CD14-positive monocyte (primary cell): Measurements from ENCODE around the gene ARL13A. TPM values are rescaled to one million over a fixed set of nuclear protein-coding genes. Genes with fewer than 3 reads are reported as not detected.

Experiments
- DNase-seq, 3 donors: peaks; one replicate each; pipeline ENCODE4 v3.0.0-alpha.2; 2011 to 2022
- H2AFZ ChIP-seq: 2 replicates; pipeline ENCODE4 v1.6.0; 2012; ENCODE audit warnings: mild to moderate bottlenecking, low read depth, low read length, inconsistent platforms; ENCODE audit not compliant: insufficient read depth, poor library complexity, severe bottlenecking
- H3K27ac ChIP-seq, 2 donors: 1 replicate in 1 of 2; 2 replicates in 1 of 2; pipeline ENCODE4 v1.5.1; 2012 to 2013; ENCODE audit warnings: low read length in 2 of 2, control low read depth in 1 of 2, inconsistent platforms in 1 of 2, low read depth in 1 of 2, mild to moderate bottlenecking in 1 of 2
- H3K27me3 ChIP-seq, 2 donors: one replicate each; pipeline versions ENCODE4 v1.6.0 to v1.6.1; 2011 to 2013; ENCODE audit warnings: low read length in 2 of 2; ENCODE audit not compliant: control insufficient read depth in 2 of 2, insufficient read depth in 2 of 2
- H3K36me3 ChIP-seq, 2 donors: replicated peaks in 1 of 2; 1 replicate in 1 of 2; 2 replicates in 1 of 2; pipeline versions ENCODE4 v1.5.1 to v1.6.1; 2012 to 2013; ENCODE audit warnings: low read length in 2 of 2, control low read depth in 1 of 2, inconsistent platforms in 1 of 2, mild to moderate bottlenecking in 1 of 2; ENCODE audit not compliant: insufficient read depth in 2 of 2, control insufficient read depth in 1 of 2
- H3K4me1 ChIP-seq, 2 donors: 1 replicate in 1 of 2; 2 replicates in 1 of 2; pipeline versions ENCODE4 v1.5.1 to v1.6.1; 2012 to 2013; ENCODE audit warnings: low read length in 2 of 2, control low read depth in 1 of 2, inconsistent platforms in 1 of 2, mild to moderate bottlenecking in 1 of 2, moderate library complexity in 1 of 2; ENCODE audit not compliant: insufficient read depth in 2 of 2, control insufficient read depth in 1 of 2
- H3K4me2 ChIP-seq: replicated peaks from 2 replicates; pipeline ENCODE3; 2012; ENCODE audit warnings: low read length, moderate library complexity, mild to moderate bottlenecking; ENCODE audit not compliant: poor library complexity, severe bottlenecking; ENCODE audit errors: extremely low read depth
- H3K4me3 ChIP-seq, 3 experiments: fragments of 200-600 bp in 1 of 3; sonication (generic) in 1 of 3; replicated peaks in 1 of 3; 1 replicate in 2 of 3; 2 replicates in 1 of 3; pipeline ENCODE4 v1.5.1; 2011 to 2013; ENCODE audit warnings: low read length in 3 of 3, mild to moderate bottlenecking in 3 of 3, control low read depth in 2 of 3, low read depth in 2 of 3, inconsistent platforms in 1 of 3, moderate library complexity in 1 of 3
- H3K79me2 ChIP-seq: 2 replicates; pipeline ENCODE4 v1.6.0; 2012; ENCODE audit warnings: mild to moderate bottlenecking, control low read depth, inconsistent platforms, low read length, moderate library complexity; ENCODE audit not compliant: insufficient read depth
- H3K9ac ChIP-seq: 2 replicates; pipeline ENCODE4 v1.6.0; 2017; ENCODE audit warnings: low read length, mild to moderate bottlenecking; ENCODE audit not compliant: insufficient read depth, poor library complexity, severe bottlenecking
- H3K9me3 ChIP-seq, 2 donors: replicated peaks in 1 of 2; 1 replicate in 1 of 2; 2 replicates in 1 of 2; pipeline versions ENCODE4 v1.5.1 to v1.6.1; 2012 to 2013; ENCODE audit warnings: low read length in 2 of 2, control low read depth in 1 of 2; ENCODE audit not compliant: control insufficient read depth in 1 of 2, insufficient read depth in 1 of 2
- H4K20me1 ChIP-seq: 2 replicates; pipeline ENCODE4 v1.6.0; 2012; ENCODE audit warnings: mild to moderate bottlenecking, low read length, control low read depth, moderate library complexity; ENCODE audit not compliant: insufficient read depth
- H3K27ac Mint-ChIP-seq, 7 donors: one replicate each; pipeline ENCODE4 v1.8.0; 2020; ENCODE audit warnings: mild to moderate bottlenecking in 7 of 7, mixed read lengths in 7 of 7, moderate library complexity in 6 of 7, inconsistent platforms in 2 of 7
- H3K27me3 Mint-ChIP-seq, 3 donors: one replicate each; pipeline ENCODE4 v1.8.0; 2021 to 2022; ENCODE audit warnings: low read depth in 3 of 3, mild to moderate bottlenecking in 3 of 3, mixed read lengths in 3 of 3, moderate library complexity in 3 of 3, inconsistent platforms in 1 of 3
- H3K36me3 Mint-ChIP-seq, 2 donors: one replicate each; pipeline ENCODE4 v1.8.0; 2020; ENCODE audit warnings: mixed read lengths in 2 of 2, inconsistent platforms in 1 of 2, mild to moderate bottlenecking in 1 of 2
- H3K4me1 Mint-ChIP-seq: one replicate; pipeline ENCODE4 v1.8.0; 2020; ENCODE audit warnings: mild to moderate bottlenecking, mixed read lengths
- H3K4me3 Mint-ChIP-seq, 2 donors: one replicate each; pipeline ENCODE4 v1.8.0; 2020; ENCODE audit warnings: mild to moderate bottlenecking in 2 of 2, mixed read lengths in 2 of 2, moderate library complexity in 1 of 2
- H3K9me3 Mint-ChIP-seq, 7 donors: one replicate each; pipeline ENCODE4 v1.8.0; 2020 to 2022; ENCODE audit warnings: mixed read lengths in 7 of 7, mild to moderate bottlenecking in 6 of 7, moderate library complexity in 6 of 7, inconsistent platforms in 2 of 7
- WGBS: methylation state at CpG from one replicate; pipeline ENCODE4 v1.1.5; 2013; ENCODE audit warnings: missing lambda C conversion rate; ENCODE audit not compliant: insufficient coverage; 5-methylcytosine and 5-hydroxymethylcytosine counted together
- intact Hi-C, 2 donors: fragments of 100-400 bp; cut with micrococcal nuclease; formaldehyde crosslinking; loops; one replicate each; pipeline versions ENCODE4 v1.15.0 to v1.15.1; 2023
- polyA plus RNA-seq, 3 donors: library from polyadenylated mRNA; depleted of rRNA in 1 of 3; unstranded in 2 of 3; stranded (reverse) in 1 of 3; fragments of 300-500 nt in 2 of 3; fragments of >200 nt in 1 of 3; fragmentation: Illumina TruSeq in 2 of 3; gene quantifications; 1 replicate in 2 of 3; 2 replicates in 1 of 3; pipeline ENCODE4 v1.2.3, GENCODE V29; 2012 to 2021
- TF ChIP-seq, protein P1 (sequence below): fragments of 200-600 bp; IDR thresholded peaks from one replicate; pipeline ENCODE4 v1.8.0; 2022; ENCODE audit warnings: antibody characterized with exemption, mild to moderate bottlenecking

ARL13A gene
- polyA plus RNA-seq, 3 donors, result not detected

DNA sequence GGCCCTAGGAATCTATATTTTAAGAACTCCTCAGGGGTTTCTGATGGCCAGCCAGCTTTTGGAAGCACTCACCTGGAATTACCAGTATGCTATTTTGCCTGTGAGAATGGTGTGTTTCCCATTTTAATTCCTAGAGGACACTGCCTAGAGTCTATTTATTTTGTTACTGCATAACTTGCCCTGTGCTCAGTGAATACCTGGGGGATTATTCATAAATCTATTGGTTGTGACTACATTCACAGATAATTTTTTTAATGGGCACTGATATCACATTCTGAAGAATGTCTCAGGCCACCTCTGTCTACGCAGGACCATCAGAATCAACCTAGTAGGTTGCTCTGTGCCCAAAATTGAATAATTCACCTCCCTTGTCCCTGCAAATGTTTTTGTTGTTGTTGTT lies 6.7 kb downstream of the ARL13A start:
- Mint-ChIP-seq H3K4me1 (no peaks in the 10 kb centered on the region), H3K27ac (no peak overlapping the region), H3K36me3 (no peaks in the 10 kb centered on the region), H3K27me3 (no peaks in the 10 kb centered on the region), H3K9me3 (peaks cover 0 to 6% (median 2%) of the 10 kb centered on the region in 7 donors), H3K4me3 (no peak overlapping the region)
- no peaks in the 10 kb centered on the region for H3K4me1 ChIP-seq
- H3K79me2 ChIP-seq, result no peaks in the 10 kb centered on the region
- WGBS, result no CpG with 5 or more reads among the region's 1 CpG
- H3K4me3 ChIP-seq, result no peak overlapping the region
- H3K9ac ChIP-seq, result no peak overlapping the region
- H3K27ac ChIP-seq, result no peak overlapping the region
- H3K9me3 ChIP-seq, result no peaks in the 10 kb centered on the region
- DNase-seq, result no peak
- no peaks in the 10 kb centered on the region for H3K36me3 ChIP-seq
- intact Hi-C loops, result no loop called here
- no peaks in the 10 kb centered on the region for H4K20me1 ChIP-seq
- H2AFZ ChIP-seq, result no peak overlapping the region
- TF ChIP-seq, protein P1, sequence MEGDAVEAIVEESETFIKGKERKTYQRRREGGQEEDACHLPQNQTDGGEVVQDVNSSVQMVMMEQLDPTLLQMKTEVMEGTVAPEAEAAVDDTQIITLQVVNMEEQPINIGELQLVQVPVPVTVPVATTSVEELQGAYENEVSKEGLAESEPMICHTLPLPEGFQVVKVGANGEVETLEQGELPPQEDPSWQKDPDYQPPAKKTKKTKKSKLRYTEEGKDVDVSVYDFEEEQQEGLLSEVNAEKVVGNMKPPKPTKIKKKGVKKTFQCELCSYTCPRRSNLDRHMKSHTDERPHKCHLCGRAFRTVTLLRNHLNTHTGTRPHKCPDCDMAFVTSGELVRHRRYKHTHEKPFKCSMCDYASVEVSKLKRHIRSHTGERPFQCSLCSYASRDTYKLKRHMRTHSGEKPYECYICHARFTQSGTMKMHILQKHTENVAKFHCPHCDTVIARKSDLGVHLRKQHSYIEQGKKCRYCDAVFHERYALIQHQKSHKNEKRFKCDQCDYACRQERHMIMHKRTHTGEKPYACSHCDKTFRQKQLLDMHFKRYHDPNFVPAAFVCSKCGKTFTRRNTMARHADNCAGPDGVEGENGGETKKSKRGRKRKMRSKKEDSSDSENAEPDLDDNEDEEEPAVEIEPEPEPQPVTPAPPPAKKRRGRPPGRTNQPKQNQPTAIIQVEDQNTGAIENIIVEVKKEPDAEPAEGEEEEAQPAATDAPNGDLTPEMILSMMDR, result no peak
- no peaks in the 10 kb centered on the region for H3K27me3 ChIP-seq
- H3K4me2 ChIP-seq, result no peak overlapping the region

DNA sequence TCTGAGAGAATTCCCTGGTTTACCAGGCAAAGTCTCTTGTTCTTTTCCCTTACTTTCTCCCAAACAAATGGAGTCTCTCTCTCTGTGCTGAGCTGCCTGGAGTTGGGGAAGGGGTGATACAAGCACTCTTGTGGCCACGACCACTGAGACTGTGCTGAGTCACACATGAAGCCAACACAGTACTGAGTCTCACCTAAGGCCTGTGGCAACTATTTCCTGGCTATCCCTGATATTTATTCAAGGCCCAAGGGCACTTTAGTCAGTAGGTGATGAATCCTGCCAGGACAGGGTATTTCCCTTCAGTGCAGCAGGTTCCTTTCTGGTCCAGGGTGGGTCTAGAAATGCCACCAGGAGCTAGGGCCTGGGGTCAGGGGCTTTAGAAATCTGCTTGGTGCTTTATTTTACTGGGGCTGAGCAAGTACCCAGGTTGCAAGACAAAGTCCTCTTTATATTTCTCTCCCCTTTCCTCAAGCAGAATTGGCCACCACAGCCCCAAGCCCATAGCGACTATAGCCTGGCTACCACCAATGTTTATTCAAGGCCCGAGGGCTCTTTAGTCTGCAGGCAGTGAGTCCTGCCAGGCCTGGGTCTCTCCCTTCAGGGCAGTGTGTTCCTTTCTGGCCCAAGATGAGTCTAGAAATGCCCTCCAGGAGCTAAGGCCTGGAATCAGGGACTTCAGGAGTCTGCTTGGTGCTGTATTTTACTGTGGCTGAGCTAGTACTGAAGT lies 10.5 kb downstream of the ARL13A start:
- WGBS, result 87% methylated on average over 3 of the region's 3 CpGs

More for the DNA sequence above, 10.5 kb downstream of the ARL13A start:
- Mint-ChIP-seq H3K9me3 (peaks cover 0 to 2% (median 0%) of the 10 kb centered on the region in 7 donors), H3K27ac (no peak overlapping the region), H3K36me3 (no peaks in the 10 kb centered on the region), H3K4me3 (no peak overlapping the region), H3K27me3 (peaks cover 0 to under 1% (median 0%) of the 10 kb centered on the region in 3 donors), H3K4me1 (no peaks in the 10 kb centered on the region)
- TF ChIP-seq, protein P1, result no peak
- Histone ChIP-seq H3K4me2 (no peak overlapping the region), H3K79me2 (no peaks in the 10 kb centered on the region), H3K27me3 (no peaks in the 10 kb centered on the region), H2AFZ (no peak overlapping the region), H3K4me1 (no peaks in the 10 kb centered on the region), H3K9me3 (no peaks in the 10 kb centered on the region), H4K20me1 (no peaks in the 10 kb centered on the region), H3K36me3 (no peaks in the 10 kb centered on the region), H3K27ac (no peak overlapping the region), H3K4me3 (no peak overlapping the region), H3K9ac (no peak overlapping the region)
- intact Hi-C loops, result no loop called here
- no peak for DNase-seq
